Upper lobe of right lung (tissue), 1 donor: Measurements from ENCODE around the gene CLEC16A. TPM values are rescaled to one million over a fixed set of nuclear protein-coding genes. Genes with fewer than 3 reads are reported as not detected.
A peak's percentile ranks its signal among the peaks of the same experiment; 100 is the strongest.

ENCODE experiments used
- ATAC-seq: fragments of 200-7000 bp; cut with Tn5 transposase; one replicate; pipeline ENCODE4 v1.9.1; 2020; ENCODE audit warnings: mild to moderate bottlenecking, moderate library complexity
- DNase-seq: peaks from one replicate; pipeline ENCODE4 v3.0.0-alpha.2; 2020
- H3K27ac ChIP-seq: fragments of 200-600 bp; one replicate; pipeline ENCODE4 v1.8.0; 2022
- H3K27me3 ChIP-seq: fragments of 200-600 bp; one replicate; pipeline ENCODE4 v1.8.0; 2022; ENCODE audit warnings: mild to moderate bottlenecking
- H3K36me3 ChIP-seq: fragments of 200-600 bp; one replicate; pipeline ENCODE4 v1.8.0; 2022
- H3K4me1 ChIP-seq: fragments of 200-600 bp; one replicate; pipeline ENCODE4 v1.8.0; 2022
- H3K4me3 ChIP-seq: fragments of 200-600 bp; one replicate; pipeline ENCODE4 v1.8.0; 2022; ENCODE audit warnings: mild to moderate bottlenecking
- H3K9me3 ChIP-seq: fragments of 200-600 bp; one replicate; pipeline ENCODE4 v1.8.0; 2022
- intact Hi-C: fragments of 100-400 bp; cut with DNase I; formaldehyde crosslinking; loops from one replicate; pipeline ENCODE4 v1.11.0; 2022
- total RNA-seq: library from RNA; stranded (reverse); fragmentation: NEBNext Ultra II Directional; extraction: Animal tissue kit (Norgen Biotek cat#: 25700); gene quantifications from one replicate; pipeline ENCODE4 v1.2.1, GENCODE V29; 2021
- TF ChIP-seq, protein P1 (sequence below): fragments of 200-600 bp; IDR thresholded peaks from one replicate; pipeline ENCODE4 v1.8.0; 2022; ENCODE audit warnings: antibody characterized with exemption
- donor health status: DM: no; HTN: yes; CAD: no; lungs with severe emphysema.

The CLEC16A gene
- total RNA-seq, 1 donor from 2014 or later: 36.9 TPM

GRCh38 chr16:11109566-11109965, 165.2 kb downstream of the CLEC16A start:
- H3K27me3 ChIP-seq: no peaks in the 10 kb centered on the region
- H3K27ac ChIP-seq: no peak overlapping the region
- intact Hi-C loops: no loop called here
- no peaks in the 10 kb centered on the region for H3K9me3 ChIP-seq
- no peaks in the 10 kb centered on the region for H3K36me3 ChIP-seq
- TF ChIP-seq, protein P1, sequence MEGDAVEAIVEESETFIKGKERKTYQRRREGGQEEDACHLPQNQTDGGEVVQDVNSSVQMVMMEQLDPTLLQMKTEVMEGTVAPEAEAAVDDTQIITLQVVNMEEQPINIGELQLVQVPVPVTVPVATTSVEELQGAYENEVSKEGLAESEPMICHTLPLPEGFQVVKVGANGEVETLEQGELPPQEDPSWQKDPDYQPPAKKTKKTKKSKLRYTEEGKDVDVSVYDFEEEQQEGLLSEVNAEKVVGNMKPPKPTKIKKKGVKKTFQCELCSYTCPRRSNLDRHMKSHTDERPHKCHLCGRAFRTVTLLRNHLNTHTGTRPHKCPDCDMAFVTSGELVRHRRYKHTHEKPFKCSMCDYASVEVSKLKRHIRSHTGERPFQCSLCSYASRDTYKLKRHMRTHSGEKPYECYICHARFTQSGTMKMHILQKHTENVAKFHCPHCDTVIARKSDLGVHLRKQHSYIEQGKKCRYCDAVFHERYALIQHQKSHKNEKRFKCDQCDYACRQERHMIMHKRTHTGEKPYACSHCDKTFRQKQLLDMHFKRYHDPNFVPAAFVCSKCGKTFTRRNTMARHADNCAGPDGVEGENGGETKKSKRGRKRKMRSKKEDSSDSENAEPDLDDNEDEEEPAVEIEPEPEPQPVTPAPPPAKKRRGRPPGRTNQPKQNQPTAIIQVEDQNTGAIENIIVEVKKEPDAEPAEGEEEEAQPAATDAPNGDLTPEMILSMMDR: no peak
- ATAC-seq (peak; percentile 29), DNase-seq (no peak)
- peaks cover 26% of the 10 kb centered on the region for H3K4me1 ChIP-seq
- no peak overlapping the region for H3K4me3 ChIP-seq

GRCh38 chr16:11111150-11111549, 166.8 kb downstream of the CLEC16A start:
- H3K27ac ChIP-seq: no peak overlapping the region
- peaks cover 16% of the 10 kb centered on the region for H3K4me1 ChIP-seq
- TF ChIP-seq, protein P1: no peak

DNA sequence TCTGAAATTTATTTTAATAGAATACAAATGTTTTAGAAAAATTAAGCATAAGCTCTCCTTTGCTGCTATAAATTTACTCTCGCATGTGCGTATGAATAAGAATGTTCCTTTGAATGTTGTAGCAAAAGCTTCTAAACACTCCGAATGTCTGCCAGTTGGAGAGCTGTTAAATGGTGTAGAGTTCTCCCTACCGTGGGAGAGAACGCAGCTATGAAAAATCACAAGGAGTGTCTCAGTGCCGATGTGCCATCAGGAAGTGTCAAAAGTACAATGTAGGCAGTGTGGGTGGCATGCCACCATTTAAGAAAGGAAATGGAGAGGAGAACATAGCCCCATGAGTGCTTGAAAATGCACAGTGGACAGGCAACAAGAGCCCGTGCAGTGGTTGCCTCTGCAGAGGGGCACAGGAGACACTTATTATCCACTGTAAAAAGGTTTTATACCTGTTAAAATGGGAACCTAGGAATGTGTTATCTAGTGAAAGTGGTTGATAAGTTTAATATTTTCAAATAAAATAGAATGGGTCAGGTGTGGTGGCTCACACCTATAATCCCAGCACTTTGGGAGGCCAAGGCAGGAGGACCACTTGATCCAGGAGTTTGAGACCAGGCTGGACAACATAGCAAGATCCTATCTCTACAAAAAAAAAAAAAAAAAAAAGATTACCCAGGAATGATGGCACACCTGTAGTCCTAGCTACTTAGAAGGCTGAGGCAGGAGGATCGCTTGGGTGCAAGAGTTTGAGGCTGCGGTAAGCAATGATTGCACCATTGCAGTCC, 167.7 kb downstream of the CLEC16A start:
- Histone ChIP-seq H3K9me3 (no peaks in the 10 kb centered on the region), H3K27ac (no peak overlapping the region), H3K4me3 (no peak overlapping the region), H3K27me3 (no peaks in the 10 kb centered on the region), H3K36me3 (peaks cover 6% of the 10 kb centered on the region), H3K4me1 (peaks cover 15% of the 10 kb centered on the region)
- TF ChIP-seq, protein P1: no peak
- no peak for DNase-seq
- no peak for ATAC-seq
- intact Hi-C loops: no loop called here

More at GRCh38 chr16:11111150-11111549, 166.8 kb downstream of the CLEC16A start:
- Histone ChIP-seq H3K9me3 (no peaks in the 10 kb centered on the region), H3K4me3 (no peak overlapping the region), H3K36me3 (peaks cover 6% of the 10 kb centered on the region), H3K27me3 (no peaks in the 10 kb centered on the region)
- intact Hi-C loops: no loop called here
- no peak for ATAC-seq
- DNase-seq: no peak

- no peak for DNase-seq
- no peaks in the 10 kb centered on the region for H3K9me3 ChIP-seq
- H3K36me3 ChIP-seq: peaks cover 6% of the 10 kb centered on the region
- no peak overlapping the region for H3K4me3 ChIP-seq
- H3K4me1 ChIP-seq: peaks cover 8% of the 10 kb centered on the region
- intact Hi-C loops: no loop called here
- H3K27me3 ChIP-seq: no peaks in the 10 kb centered on the region
- H3K27ac ChIP-seq: no peak overlapping the region
- TF ChIP-seq, protein P1: no peak
- ATAC-seq: no peak
Measured at GRCh38 chr16:11112723-11113348, 168.5 kb downstream of the CLEC16A start.

GRCh38 chr16:11114366-11115164, 170.2 kb downstream of the CLEC16A start:
- Histone ChIP-seq H3K4me1 (no peaks in the 10 kb centered on the region), H3K9me3 (no peaks in the 10 kb centered on the region), H3K4me3 (no peak overlapping the region), H3K36me3 (peaks cover 6% of the 10 kb centered on the region), H3K27me3 (no peaks in the 10 kb centered on the region), H3K27ac (no peak overlapping the region)
- ATAC-seq: peak; percentile 23
- TF ChIP-seq, protein P1: no peak
- DNase-seq: no peak
- intact Hi-C loops: no loop called here
